ENCODE measurements around the gene CCDC92.

GRCh38 chr12:123987022-123987421 lies 14.4 kb upstream of the CCDC92 start:
- no peak for TF ChIP-seq EZH2 (IDR thresholded peaks at IDR 0.05; ENCODE audit: borderline replicate concordance, low read length)
- no peak for TF ChIP-seq CTCF (conservative IDR thresholded peaks at IDR 0.05 in 1 of 2, IDR thresholded peaks at IDR 0.05 in 1 of 2; ENCODE audit: extremely low read depth in 1 of 2, insufficient read depth in 1 of 2, low read depth in 1 of 2, low read length in 2 of 2)

Data from mammary epithelial cell (primary cell).